ENCODE measurements around the gene EDDM13.
"Not testable (repeated sequence)": the region's sequence is repeated elsewhere in the genome, so short reads cannot be mapped to it uniquely, and the experiment has no call there.

EDDM13 gene

GRCh38 chr19:56321254-56321988, 48.9 kb downstream of the EDDM13 start:
- no peaks in the 10 kb centered on the region for H3K27me3 ChIP-seq (ENCODE audit: control insufficient read depth in 1 of 2, insufficient read depth in 2 of 2, low read length in 2 of 2)
- no peak overlapping the region for H3K9ac ChIP-seq (ENCODE audit: low read length in 2 of 2)
- no peaks in the 10 kb centered on the region for H3K36me3 ChIP-seq (ENCODE audit: control insufficient read depth in 2 of 2, insufficient read depth in 2 of 2, low read length in 2 of 2)
- no peak overlapping the region for H3K4me3 ChIP-seq (ENCODE audit: low read length in 2 of 2)
- no peaks in the 10 kb centered on the region for H3K9me3 ChIP-seq (ENCODE audit: control insufficient read depth in 2 of 2, low read length in 2 of 2)
- H3K27ac ChIP-seq (ENCODE audit: low read length) = no peak overlapping the region
- no peaks in the 10 kb centered on the region for H3K4me1 ChIP-seq (ENCODE audit: control insufficient read depth, insufficient read depth, low read length)

- Histone ChIP-seq H3K9me3 (ENCODE audit: control insufficient read depth in 2 of 2, low read length in 2 of 2) (no peaks in the 10 kb centered on the region), H3K27me3 (ENCODE audit: control insufficient read depth in 1 of 2, insufficient read depth in 2 of 2, low read length in 2 of 2) (no peaks in the 10 kb centered on the region), H3K36me3 (ENCODE audit: control insufficient read depth in 2 of 2, insufficient read depth in 2 of 2, low read length in 2 of 2) (no peaks in the 10 kb centered on the region), H3K27ac (ENCODE audit: low read length) (no peak overlapping the region), H3K4me3 (ENCODE audit: low read length in 2 of 2) (no peak overlapping the region), H3K9ac (ENCODE audit: low read length in 2 of 2) (no peak overlapping the region), H3K4me1 (ENCODE audit: control insufficient read depth, insufficient read depth, low read length) (no peaks in the 10 kb centered on the region)
Observed at GRCh38 chr19:56321989-56322440, 49.5 kb downstream of the EDDM13 start.

GRCh38 chr19:56324436-56324835, 51.9 kb downstream of the EDDM13 start:
- H3K36me3 ChIP-seq (ENCODE audit: control insufficient read depth in 2 of 2, insufficient read depth in 2 of 2, low read length in 2 of 2) = no peaks in the 10 kb centered on the region
- no peaks in the 10 kb centered on the region for H3K27me3 ChIP-seq (ENCODE audit: control insufficient read depth in 1 of 2, insufficient read depth in 2 of 2, low read length in 2 of 2)
- no peaks in the 10 kb centered on the region for H3K4me1 ChIP-seq (ENCODE audit: control insufficient read depth, insufficient read depth, low read length)
- no peak overlapping the region for H3K9ac ChIP-seq (ENCODE audit: low read length in 2 of 2)
- H3K27ac ChIP-seq (ENCODE audit: low read length) = no peak overlapping the region
- no peaks in the 10 kb centered on the region for H3K9me3 ChIP-seq (ENCODE audit: control insufficient read depth in 2 of 2, low read length in 2 of 2)
- no peak overlapping the region for H3K4me3 ChIP-seq (ENCODE audit: low read length in 2 of 2)

- Histone ChIP-seq H3K9me3 (ENCODE audit: control insufficient read depth in 2 of 2, low read length in 2 of 2) (peaks cover 0 to 3% of the 10 kb centered on the region in 2 donors), H3K27me3 (ENCODE audit: control insufficient read depth in 1 of 2, insufficient read depth in 2 of 2, low read length in 2 of 2) (no peaks in the 10 kb centered on the region), H3K4me1 (ENCODE audit: control insufficient read depth, insufficient read depth, low read length) (no peaks in the 10 kb centered on the region), H3K36me3 (ENCODE audit: control insufficient read depth in 2 of 2, insufficient read depth in 2 of 2, low read length in 2 of 2) (no peaks in the 10 kb centered on the region), H3K9ac (ENCODE audit: low read length in 2 of 2) (no peak overlapping the region), H3K27ac (ENCODE audit: low read length) (no peak overlapping the region), H3K4me3 (ENCODE audit: low read length in 2 of 2) (no peak overlapping the region)
Observed at GRCh38 chr19:56332695-56333094, 60.1 kb downstream of the EDDM13 start.

- Histone ChIP-seq H3K27ac (ENCODE audit: low read length) (no peak overlapping the region), H3K36me3 (ENCODE audit: control insufficient read depth in 2 of 2, insufficient read depth in 2 of 2, low read length in 2 of 2) (no peaks in the 10 kb centered on the region), H3K9me3 (ENCODE audit: control insufficient read depth in 2 of 2, low read length in 2 of 2) (peaks cover 0 to 3% of the 10 kb centered on the region in 2 donors), H3K9ac (ENCODE audit: low read length in 2 of 2) (no peak overlapping the region), H3K27me3 (ENCODE audit: control insufficient read depth in 1 of 2, insufficient read depth in 2 of 2, low read length in 2 of 2) (no peaks in the 10 kb centered on the region), H3K4me3 (ENCODE audit: low read length in 2 of 2) (no peak overlapping the region), H3K4me1 (ENCODE audit: control insufficient read depth, insufficient read depth, low read length) (no peaks in the 10 kb centered on the region)
Observed at GRCh38 chr19:56333506-56333905, 61.0 kb downstream of the EDDM13 start.

- not testable (repeated sequence) for H3K4me3 ChIP-seq (ENCODE audit: low read length in 2 of 2); H3K36me3 ChIP-seq (ENCODE audit: control insufficient read depth in 2 of 2, insufficient read depth in 2 of 2, low read length in 2 of 2); H3K27me3 ChIP-seq (ENCODE audit: control insufficient read depth in 1 of 2, insufficient read depth in 2 of 2, low read length in 2 of 2); H3K9me3 ChIP-seq (ENCODE audit: control insufficient read depth in 2 of 2, low read length in 2 of 2); H3K27ac ChIP-seq (ENCODE audit: low read length); H3K9ac ChIP-seq (ENCODE audit: low read length in 2 of 2); H3K4me1 ChIP-seq (ENCODE audit: control insufficient read depth, insufficient read depth, low read length)
Observed at GRCh38 chr19:56335371-56335770, 62.8 kb downstream of the EDDM13 start.

GRCh38 chr19:56337077-56337476, 64.5 kb downstream of the EDDM13 start:
- H3K36me3 ChIP-seq (ENCODE audit: control insufficient read depth in 2 of 2, insufficient read depth in 2 of 2, low read length in 2 of 2); H3K9me3 ChIP-seq (ENCODE audit: control insufficient read depth in 2 of 2, low read length in 2 of 2); H3K4me1 ChIP-seq (ENCODE audit: control insufficient read depth, insufficient read depth, low read length); H3K4me3 ChIP-seq (ENCODE audit: low read length in 2 of 2); H3K27ac ChIP-seq (ENCODE audit: low read length); H3K27me3 ChIP-seq (ENCODE audit: control insufficient read depth in 1 of 2, insufficient read depth in 2 of 2, low read length in 2 of 2); H3K9ac ChIP-seq (ENCODE audit: low read length in 2 of 2): not testable (repeated sequence)

GRCh38 chr19:56339031-56339430, 66.5 kb downstream of the EDDM13 start:
- H3K4me3 ChIP-seq (ENCODE audit: low read length in 2 of 2); H3K9ac ChIP-seq (ENCODE audit: low read length in 2 of 2); H3K9me3 ChIP-seq (ENCODE audit: control insufficient read depth in 2 of 2, low read length in 2 of 2); H3K4me1 ChIP-seq (ENCODE audit: control insufficient read depth, insufficient read depth, low read length); H3K27ac ChIP-seq (ENCODE audit: low read length); H3K36me3 ChIP-seq (ENCODE audit: control insufficient read depth in 2 of 2, insufficient read depth in 2 of 2, low read length in 2 of 2); H3K27me3 ChIP-seq (ENCODE audit: control insufficient read depth in 1 of 2, insufficient read depth in 2 of 2, low read length in 2 of 2): not testable (repeated sequence)

GRCh38 chr19:56341948-56342347, 69.4 kb downstream of the EDDM13 start:
- Histone ChIP-seq H3K36me3 (ENCODE audit: control insufficient read depth in 2 of 2, insufficient read depth in 2 of 2, low read length in 2 of 2) (no peaks in the 10 kb centered on the region), H3K4me1 (ENCODE audit: control insufficient read depth, insufficient read depth, low read length) (no peaks in the 10 kb centered on the region), H3K27ac (ENCODE audit: low read length) (no peak overlapping the region), H3K4me3 (ENCODE audit: low read length in 2 of 2) (no peak overlapping the region), H3K27me3 (ENCODE audit: control insufficient read depth in 1 of 2, insufficient read depth in 2 of 2, low read length in 2 of 2) (no peaks in the 10 kb centered on the region), H3K9ac (ENCODE audit: low read length in 2 of 2) (no peak overlapping the region), H3K9me3 (ENCODE audit: control insufficient read depth in 2 of 2, low read length in 2 of 2) (no peaks in the 10 kb centered on the region)

- no peaks in the 10 kb centered on the region for H3K9me3 ChIP-seq (ENCODE audit: control insufficient read depth in 2 of 2, low read length in 2 of 2)
- H3K4me3 ChIP-seq (ENCODE audit: low read length in 2 of 2) = no peak overlapping the region
- H3K27ac ChIP-seq (ENCODE audit: low read length) = no peak overlapping the region
- H3K4me1 ChIP-seq (ENCODE audit: control insufficient read depth, insufficient read depth, low read length) = no peaks in the 10 kb centered on the region
- H3K27me3 ChIP-seq (ENCODE audit: control insufficient read depth in 1 of 2, insufficient read depth in 2 of 2, low read length in 2 of 2) = no peaks in the 10 kb centered on the region
- no peak overlapping the region for H3K9ac ChIP-seq (ENCODE audit: low read length in 2 of 2)
- H3K36me3 ChIP-seq (ENCODE audit: control insufficient read depth in 2 of 2, insufficient read depth in 2 of 2, low read length in 2 of 2) = no peaks in the 10 kb centered on the region
Observed at GRCh38 chr19:56347163-56347778, 74.7 kb downstream of the EDDM13 start.

GRCh38 chr19:56348289-56348877, 75.8 kb downstream of the EDDM13 start:
- no peak overlapping the region for H3K27ac ChIP-seq (ENCODE audit: low read length)
- no peak overlapping the region for H3K9ac ChIP-seq (ENCODE audit: low read length in 2 of 2)
- no peaks in the 10 kb centered on the region for H3K27me3 ChIP-seq (ENCODE audit: control insufficient read depth in 1 of 2, insufficient read depth in 2 of 2, low read length in 2 of 2)
- no peaks in the 10 kb centered on the region for H3K9me3 ChIP-seq (ENCODE audit: control insufficient read depth in 2 of 2, low read length in 2 of 2)
- H3K4me1 ChIP-seq (ENCODE audit: control insufficient read depth, insufficient read depth, low read length) = no peaks in the 10 kb centered on the region
- no peak overlapping the region for H3K4me3 ChIP-seq (ENCODE audit: low read length in 2 of 2)
- H3K36me3 ChIP-seq (ENCODE audit: control insufficient read depth in 2 of 2, insufficient read depth in 2 of 2, low read length in 2 of 2) = no peaks in the 10 kb centered on the region

Measured in stomach smooth muscle (tissue), 2 donors.